ENCODE data around the gene ERCC1.

DNA sequence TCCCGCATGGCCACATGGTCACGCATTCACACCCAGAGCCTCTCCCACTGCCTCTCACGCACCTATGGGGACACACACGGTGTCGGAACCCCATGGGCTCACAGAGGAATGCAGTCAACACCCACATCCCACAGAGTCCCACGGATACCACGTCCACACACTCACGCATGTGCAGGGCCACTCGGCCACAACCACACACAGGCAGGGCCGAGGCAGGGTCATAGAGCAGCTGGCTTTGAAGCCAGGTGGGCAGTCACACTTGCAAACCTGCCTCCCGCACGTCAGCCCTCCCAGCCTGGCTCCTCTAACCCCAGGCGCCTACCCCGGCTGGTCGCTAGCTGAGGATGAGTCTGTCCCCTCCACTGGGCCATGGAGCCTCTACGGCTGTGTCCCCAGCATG, 61.4 kb downstream of the ERCC1 start:
- no peak for TF ChIP-seq RARA (CRISPR knock-in tag; IDR thresholded peaks at IDR 0.05)
- TF ChIP-seq ZSCAN29 (CRISPR knock-in tag; conservative IDR thresholded peaks at IDR 0.05), result no peak
- no peak for TF ChIP-seq CHD4 (IDR thresholded peaks at IDR 0.05; ENCODE audit: borderline replicate concordance, low read length)
- TF ChIP-seq CBX1 (IDR thresholded peaks at IDR 0.05; ENCODE audit: low read depth), result no peak
- TF ChIP-seq, protein P1, sequence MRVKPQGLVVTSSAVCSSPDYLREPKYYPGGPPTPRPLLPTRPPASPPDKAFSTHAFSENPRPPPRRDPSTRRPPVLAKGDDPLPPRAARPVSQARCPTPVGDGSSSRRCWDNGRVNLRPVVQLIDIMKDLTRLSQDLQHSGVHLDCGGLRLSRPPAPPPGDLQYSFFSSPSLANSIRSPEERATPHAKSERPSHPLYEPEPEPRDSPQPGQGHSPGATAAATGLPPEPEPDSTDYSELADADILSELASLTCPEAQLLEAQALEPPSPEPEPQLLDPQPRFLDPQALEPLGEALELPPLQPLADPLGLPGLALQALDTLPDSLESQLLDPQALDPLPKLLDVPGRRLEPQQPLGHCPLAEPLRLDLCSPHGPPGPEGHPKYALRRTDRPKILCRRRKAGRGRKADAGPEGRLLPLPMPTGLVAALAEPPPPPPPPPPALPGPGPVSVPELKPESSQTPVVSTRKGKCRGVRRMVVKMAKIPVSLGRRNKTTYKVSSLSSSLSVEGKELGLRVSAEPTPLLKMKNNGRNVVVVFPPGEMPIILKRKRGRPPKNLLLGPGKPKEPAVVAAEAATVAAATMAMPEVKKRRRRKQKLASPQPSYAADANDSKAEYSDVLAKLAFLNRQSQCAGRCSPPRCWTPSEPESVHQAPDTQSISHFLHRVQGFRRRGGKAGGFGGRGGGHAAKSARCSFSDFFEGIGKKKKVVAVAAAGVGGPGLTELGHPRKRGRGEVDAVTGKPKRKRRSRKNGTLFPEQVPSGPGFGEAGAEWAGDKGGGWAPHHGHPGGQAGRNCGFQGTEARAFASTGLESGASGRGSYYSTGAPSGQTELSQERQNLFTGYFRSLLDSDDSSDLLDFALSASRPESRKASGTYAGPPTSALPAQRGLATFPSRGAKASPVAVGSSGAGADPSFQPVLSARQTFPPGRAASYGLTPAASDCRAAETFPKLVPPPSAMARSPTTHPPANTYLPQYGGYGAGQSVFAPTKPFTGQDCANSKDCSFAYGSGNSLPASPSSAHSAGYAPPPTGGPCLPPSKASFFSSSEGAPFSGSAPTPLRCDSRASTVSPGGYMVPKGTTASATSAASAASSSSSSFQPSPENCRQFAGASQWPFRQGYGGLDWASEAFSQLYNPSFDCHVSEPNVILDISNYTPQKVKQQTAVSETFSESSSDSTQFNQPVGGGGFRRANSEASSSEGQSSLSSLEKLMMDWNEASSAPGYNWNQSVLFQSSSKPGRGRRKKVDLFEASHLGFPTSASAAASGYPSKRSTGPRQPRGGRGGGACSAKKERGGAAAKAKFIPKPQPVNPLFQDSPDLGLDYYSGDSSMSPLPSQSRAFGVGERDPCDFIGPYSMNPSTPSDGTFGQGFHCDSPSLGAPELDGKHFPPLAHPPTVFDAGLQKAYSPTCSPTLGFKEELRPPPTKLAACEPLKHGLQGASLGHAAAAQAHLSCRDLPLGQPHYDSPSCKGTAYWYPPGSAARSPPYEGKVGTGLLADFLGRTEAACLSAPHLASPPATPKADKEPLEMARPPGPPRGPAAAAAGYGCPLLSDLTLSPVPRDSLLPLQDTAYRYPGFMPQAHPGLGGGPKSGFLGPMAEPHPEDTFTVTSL (CRISPR knock-in tag; IDR thresholded peaks at IDR 0.05; ENCODE audit: borderline replicate concordance), result no peak
- no peak for TF ChIP-seq POLR2A (IDR thresholded peaks at IDR 0.05; ENCODE audit: insufficient read depth in 1 of 2, low read depth in 2 of 2, low read length in 2 of 2)
- TF ChIP-seq, protein P2, sequence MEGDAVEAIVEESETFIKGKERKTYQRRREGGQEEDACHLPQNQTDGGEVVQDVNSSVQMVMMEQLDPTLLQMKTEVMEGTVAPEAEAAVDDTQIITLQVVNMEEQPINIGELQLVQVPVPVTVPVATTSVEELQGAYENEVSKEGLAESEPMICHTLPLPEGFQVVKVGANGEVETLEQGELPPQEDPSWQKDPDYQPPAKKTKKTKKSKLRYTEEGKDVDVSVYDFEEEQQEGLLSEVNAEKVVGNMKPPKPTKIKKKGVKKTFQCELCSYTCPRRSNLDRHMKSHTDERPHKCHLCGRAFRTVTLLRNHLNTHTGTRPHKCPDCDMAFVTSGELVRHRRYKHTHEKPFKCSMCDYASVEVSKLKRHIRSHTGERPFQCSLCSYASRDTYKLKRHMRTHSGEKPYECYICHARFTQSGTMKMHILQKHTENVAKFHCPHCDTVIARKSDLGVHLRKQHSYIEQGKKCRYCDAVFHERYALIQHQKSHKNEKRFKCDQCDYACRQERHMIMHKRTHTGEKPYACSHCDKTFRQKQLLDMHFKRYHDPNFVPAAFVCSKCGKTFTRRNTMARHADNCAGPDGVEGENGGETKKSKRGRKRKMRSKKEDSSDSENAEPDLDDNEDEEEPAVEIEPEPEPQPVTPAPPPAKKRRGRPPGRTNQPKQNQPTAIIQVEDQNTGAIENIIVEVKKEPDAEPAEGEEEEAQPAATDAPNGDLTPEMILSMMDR (CRISPR knock-in tag; IDR thresholded peaks at IDR 0.05), result no peak
- no peak for TF ChIP-seq ZNF160 (CRISPR knock-in tag; IDR thresholded peaks at IDR 0.05)
- TF ChIP-seq CBX5 (CRISPR knock-in tag; IDR thresholded peaks at IDR 0.05; ENCODE audit: borderline replicate concordance), result no peak
